ENCODE data around the gene ACOXL. TPM values are rescaled to one million over a fixed set of nuclear protein-coding genes. Genes with fewer than 3 reads are reported as not detected.

ACOXL gene
- total and polyA plus RNA-seq, 5 donors from 2014 or later = 0.17 TPM; not detected in 4

DNA sequence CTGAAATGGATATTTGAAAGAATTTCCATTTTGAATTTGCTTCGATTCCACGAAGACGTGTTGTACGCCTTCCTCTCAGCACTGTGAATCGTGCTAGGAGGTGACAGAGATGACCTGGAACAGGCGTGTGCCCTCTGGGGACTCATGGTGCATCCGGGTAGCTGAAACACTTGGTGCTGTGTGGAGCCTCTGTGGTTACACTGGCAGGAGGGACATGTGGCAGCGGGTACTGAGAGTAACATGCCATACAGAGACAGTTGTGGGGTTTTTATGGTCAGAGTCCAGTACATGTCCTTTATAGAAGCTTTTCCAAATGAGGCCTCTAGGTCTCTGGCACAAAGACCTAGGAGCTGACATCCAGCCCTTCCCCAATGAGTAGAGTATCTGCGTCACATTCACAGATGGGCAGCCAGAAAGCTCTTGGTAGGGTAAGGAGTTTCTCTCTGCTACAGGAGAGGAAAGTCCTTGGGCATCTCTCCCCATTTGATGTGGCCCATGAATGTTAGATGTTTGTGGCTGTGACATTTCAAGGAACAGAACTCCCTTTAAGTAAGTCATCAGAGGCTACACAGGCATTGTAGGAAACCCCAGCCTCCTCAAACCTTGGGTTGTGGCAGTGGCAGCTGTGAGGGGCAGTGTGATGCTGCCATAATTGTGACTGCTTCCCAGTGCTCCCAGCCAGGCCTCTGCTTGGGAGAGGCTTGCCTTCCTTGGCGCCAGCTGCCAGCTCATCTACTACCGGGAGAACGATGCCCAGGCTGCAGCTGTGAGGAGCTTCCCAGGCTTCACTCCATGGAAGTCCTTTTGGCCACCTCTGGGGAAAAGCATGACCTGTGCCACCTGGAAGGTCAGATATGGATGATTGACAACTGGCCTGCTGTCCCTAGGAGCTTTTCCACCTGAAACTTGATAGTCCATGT is 80.6 kb downstream of the ACOXL start:
- H3K4me1 ChIP-seq (ENCODE audit: control insufficient read depth, insufficient read depth, low read length, poor library complexity, severe bottlenecking) = peaks cover 5% of the 10 kb centered on the region
- DNase-seq = no peak
- Mint-ChIP-seq H3K4me3 (no peak overlapping the region), H3K36me3 (no peaks in the 10 kb centered on the region), H3K27me3 (peaks cover 11% of the 10 kb centered on the region), H3K4me1 (peaks cover 2 to 10% (median 7%) of the 10 kb centered on the region in 4 donors), H3K9me3 (no peaks in the 10 kb centered on the region), H3K27ac (peak overlapping the region in 1 of 3 donors; percentile 42)
- H3K36me3 ChIP-seq (ENCODE audit: control insufficient read depth, insufficient read depth, low read length) = no peaks in the 10 kb centered on the region
- no peak overlapping the region for H3K27ac ChIP-seq (ENCODE audit: insufficient read depth, low read length, poor library complexity, severe bottlenecking)
- no peaks in the 10 kb centered on the region for H3K9me3 ChIP-seq (ENCODE audit: control insufficient read depth in 2 of 2, low read length in 2 of 2)
- ATAC-seq (ENCODE audit: low read depth in 2 of 2) = no peak
- H3K4me3 ChIP-seq (ENCODE audit: low read depth, low read length) = no peak overlapping the region
- H3K27me3 ChIP-seq (ENCODE audit: control insufficient read depth, insufficient read depth, low read length) = peaks cover 2% of the 10 kb centered on the region

DNA sequence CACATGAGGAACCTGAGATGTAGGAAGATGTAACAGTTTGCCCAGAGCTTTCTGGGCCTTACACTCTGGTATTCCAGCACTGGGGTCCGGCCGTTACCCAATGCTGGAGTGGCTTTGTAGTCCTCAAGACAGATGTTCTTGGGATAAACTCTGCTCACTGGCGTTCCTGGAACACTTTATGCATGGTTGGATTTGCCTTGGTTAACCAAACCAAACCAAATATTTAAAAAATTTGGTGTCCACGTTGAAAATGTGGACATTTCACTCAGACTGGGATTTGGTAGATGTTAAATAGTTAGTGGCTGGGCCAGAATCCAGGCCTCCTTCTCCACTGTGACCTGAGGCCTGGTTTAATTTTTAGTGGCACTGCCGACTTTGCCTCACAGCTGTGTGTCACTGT is 81.5 kb downstream of the ACOXL start:
- Histone ChIP-seq H3K36me3 (ENCODE audit: control insufficient read depth, insufficient read depth, low read length) (no peaks in the 10 kb centered on the region), H3K4me1 (ENCODE audit: control insufficient read depth, insufficient read depth, low read length, poor library complexity, severe bottlenecking) (peaks cover 5% of the 10 kb centered on the region), H3K27me3 (ENCODE audit: control insufficient read depth, insufficient read depth, low read length) (peaks cover 2% of the 10 kb centered on the region), H3K9me3 (ENCODE audit: control insufficient read depth in 2 of 2, low read length in 2 of 2) (no peaks in the 10 kb centered on the region), H3K27ac (ENCODE audit: insufficient read depth, low read length, poor library complexity, severe bottlenecking) (no peak overlapping the region), H3K4me3 (ENCODE audit: low read depth, low read length) (no peak overlapping the region)
- DNase-seq (no peak), ATAC-seq (ENCODE audit: low read depth in 2 of 2) (no peak)
- H3K4me3 Mint-ChIP-seq = no peak overlapping the region
- no peaks in the 10 kb centered on the region for H3K36me3 Mint-ChIP-seq
- no peak overlapping the region for H3K27ac Mint-ChIP-seq
- H3K9me3 Mint-ChIP-seq = no peaks in the 10 kb centered on the region
- peaks cover 2 to 10% (median 7%) of the 10 kb centered on the region in 4 donors for H3K4me1 Mint-ChIP-seq
- peaks cover 7% of the 10 kb centered on the region for H3K27me3 Mint-ChIP-seq

DNA sequence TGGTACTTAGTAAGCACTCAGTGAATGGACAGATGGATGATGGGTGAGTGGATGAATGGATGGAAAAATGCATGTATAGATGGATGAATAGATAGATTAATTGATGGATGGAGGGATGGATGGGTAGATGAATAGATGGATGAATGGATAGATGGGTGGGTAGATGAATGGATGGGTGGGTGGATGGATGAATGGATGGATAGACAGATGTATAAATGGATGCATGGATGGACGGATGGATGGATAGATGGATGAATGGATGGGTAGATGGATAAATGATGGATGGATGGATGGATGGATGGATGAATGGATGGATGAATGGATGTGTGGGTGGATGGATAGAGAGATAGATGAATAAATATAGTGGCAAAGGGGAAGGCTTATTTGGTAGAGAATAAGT is 83.6 kb downstream of the ACOXL start:
- Mint-ChIP-seq H3K4me1 (peaks cover 4 to 10% (median 8%) of the 10 kb centered on the region in 4 donors), H3K4me3 (no peak overlapping the region), H3K27ac (no peak overlapping the region), H3K9me3 (no peaks in the 10 kb centered on the region), H3K27me3 (peaks cover 15% of the 10 kb centered on the region), H3K36me3 (no peaks in the 10 kb centered on the region)
- Histone ChIP-seq H3K36me3 (ENCODE audit: control insufficient read depth, insufficient read depth, low read length) (no peaks in the 10 kb centered on the region), H3K9me3 (ENCODE audit: control insufficient read depth in 2 of 2, low read length in 2 of 2) (no peaks in the 10 kb centered on the region), H3K4me3 (ENCODE audit: low read depth, low read length) (no peak overlapping the region), H3K27me3 (ENCODE audit: control insufficient read depth, insufficient read depth, low read length) (peaks cover 6% of the 10 kb centered on the region), H3K4me1 (ENCODE audit: control insufficient read depth, insufficient read depth, low read length, poor library complexity, severe bottlenecking) (peaks cover 5% of the 10 kb centered on the region), H3K27ac (ENCODE audit: insufficient read depth, low read length, poor library complexity, severe bottlenecking) (no peak overlapping the region)
- ATAC-seq (ENCODE audit: low read depth in 2 of 2) (no peak), DNase-seq (no peak)

DNA sequence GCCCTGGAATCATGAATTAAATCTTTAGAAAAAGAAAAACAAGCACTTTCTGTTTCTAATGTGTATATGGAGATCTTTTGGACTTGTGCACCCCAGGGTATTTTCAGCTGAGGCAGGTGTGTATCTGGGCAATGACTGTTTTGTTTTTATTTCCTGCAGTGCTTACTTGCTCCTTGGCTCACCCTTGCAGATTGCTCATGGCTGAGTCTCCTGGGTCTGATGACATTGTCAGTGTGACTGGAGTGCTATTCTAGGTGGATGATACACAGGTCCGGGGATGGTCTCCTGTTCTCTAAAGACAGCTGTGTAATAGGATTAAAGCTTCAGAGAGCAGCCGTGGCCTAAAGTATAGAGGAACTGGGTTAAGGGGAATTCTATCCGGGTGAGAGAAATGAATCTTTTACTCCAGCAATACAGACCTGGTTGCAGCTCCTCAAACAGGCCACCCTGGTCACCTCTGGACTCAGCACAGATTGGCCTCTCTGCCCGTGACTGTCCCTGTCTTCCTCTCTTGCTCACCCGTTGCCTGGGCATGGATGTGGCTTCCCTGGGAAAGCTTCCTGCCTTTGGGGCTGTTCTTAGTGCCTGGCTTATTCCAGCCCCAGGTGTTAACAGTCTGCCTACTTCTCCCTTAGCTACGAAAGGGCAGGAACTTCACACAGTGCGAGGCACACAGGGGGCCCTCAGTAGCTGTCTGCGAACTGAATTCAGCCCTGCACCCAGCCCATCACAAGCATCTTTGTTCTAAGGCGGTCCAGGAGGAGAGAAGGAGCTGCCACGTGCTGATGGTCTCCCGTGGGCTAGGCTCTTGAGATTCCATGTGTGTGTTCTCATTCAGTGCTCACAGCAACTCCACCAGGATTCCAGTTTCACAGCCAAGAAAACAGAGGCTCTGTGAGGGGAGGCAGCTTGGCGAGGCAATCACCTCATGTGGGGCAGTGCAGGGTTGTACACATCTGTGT is 84.3 kb downstream of the ACOXL start:
- no peak for DNase-seq
- no peak overlapping the region for H3K4me3 Mint-ChIP-seq
- no peaks in the 10 kb centered on the region for H3K36me3 Mint-ChIP-seq
- peaks cover 4 to 9% (median 7%) of the 10 kb centered on the region in 4 donors for H3K4me1 Mint-ChIP-seq
- H3K9me3 Mint-ChIP-seq = no peaks in the 10 kb centered on the region
- no peak overlapping the region for H3K27ac ChIP-seq (ENCODE audit: insufficient read depth, low read length, poor library complexity, severe bottlenecking)
- ATAC-seq (ENCODE audit: low read depth in 2 of 2) = peak in 1 of 2 donors; percentile 24
- no peak overlapping the region for H3K4me3 ChIP-seq (ENCODE audit: low read depth, low read length)
- peaks cover 3% of the 10 kb centered on the region for H3K4me1 ChIP-seq (ENCODE audit: control insufficient read depth, insufficient read depth, low read length, poor library complexity, severe bottlenecking)
- H3K36me3 ChIP-seq (ENCODE audit: control insufficient read depth, insufficient read depth, low read length) = no peaks in the 10 kb centered on the region
- peaks cover 18% of the 10 kb centered on the region for H3K27me3 Mint-ChIP-seq
- no peak overlapping the region for H3K27ac Mint-ChIP-seq
- no peaks in the 10 kb centered on the region for H3K9me3 ChIP-seq (ENCODE audit: control insufficient read depth in 2 of 2, low read length in 2 of 2)
- peaks cover 7% of the 10 kb centered on the region for H3K27me3 ChIP-seq (ENCODE audit: control insufficient read depth, insufficient read depth, low read length)

DNA sequence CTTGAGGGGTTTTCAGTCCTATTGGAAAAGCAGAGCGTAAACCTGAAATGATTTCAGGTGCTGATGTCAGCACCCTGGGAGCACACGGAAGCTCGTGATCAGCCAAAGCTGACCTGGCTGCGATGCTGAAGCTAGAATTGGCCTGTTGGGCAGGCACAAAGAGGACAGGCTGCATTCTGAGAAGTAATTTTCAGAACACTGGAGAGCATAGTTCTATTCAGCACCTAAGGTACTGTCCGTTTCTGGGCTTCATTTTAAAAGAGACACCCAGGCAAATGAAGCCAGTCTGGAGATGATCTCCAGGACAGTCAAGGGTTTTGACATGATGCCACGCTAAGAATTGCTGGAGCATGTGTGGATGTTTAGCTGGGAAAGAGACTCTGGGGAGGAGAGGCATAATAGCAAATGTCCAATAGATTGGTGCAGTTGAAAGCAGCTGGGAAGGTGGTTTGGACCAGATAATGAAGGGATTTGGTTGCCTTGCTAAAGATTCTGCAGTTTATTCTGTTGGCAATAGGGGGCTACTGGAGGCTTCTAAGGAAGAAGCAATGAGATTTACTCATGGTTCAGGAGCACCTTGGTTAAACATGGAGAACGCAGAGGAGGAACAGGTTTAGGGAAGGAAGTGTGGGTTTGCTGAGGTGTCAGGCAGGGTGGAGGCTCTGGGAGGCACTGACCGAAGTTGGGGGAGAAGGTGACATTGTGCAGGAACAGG is 86.6 kb downstream of the ACOXL start:
- Histone ChIP-seq H3K36me3 (ENCODE audit: control insufficient read depth, insufficient read depth, low read length) (no peaks in the 10 kb centered on the region), H3K4me3 (ENCODE audit: low read depth, low read length) (no peak overlapping the region), H3K27me3 (ENCODE audit: control insufficient read depth, insufficient read depth, low read length) (peaks cover 7% of the 10 kb centered on the region), H3K27ac (ENCODE audit: insufficient read depth, low read length, poor library complexity, severe bottlenecking) (no peak overlapping the region), H3K9me3 (ENCODE audit: control insufficient read depth in 2 of 2, low read length in 2 of 2) (no peaks in the 10 kb centered on the region), H3K4me1 (ENCODE audit: control insufficient read depth, insufficient read depth, low read length, poor library complexity, severe bottlenecking) (no peaks in the 10 kb centered on the region)
- DNase-seq = no peak
- no peak for ATAC-seq (ENCODE audit: low read depth in 2 of 2)
- H3K36me3 Mint-ChIP-seq = peaks cover 4% of the 10 kb centered on the region
- H3K4me1 Mint-ChIP-seq = peaks cover 0 to 3% (median under 1%) of the 10 kb centered on the region in 4 donors
- peaks cover 0 to 4% (median 2%) of the 10 kb centered on the region in 7 donors for H3K9me3 Mint-ChIP-seq
- H3K4me3 Mint-ChIP-seq = no peak overlapping the region
- peak overlapping the region in 1 of 3 donors; percentile 18 for H3K27ac Mint-ChIP-seq
- H3K27me3 Mint-ChIP-seq = peaks cover 24% of the 10 kb centered on the region

DNA sequence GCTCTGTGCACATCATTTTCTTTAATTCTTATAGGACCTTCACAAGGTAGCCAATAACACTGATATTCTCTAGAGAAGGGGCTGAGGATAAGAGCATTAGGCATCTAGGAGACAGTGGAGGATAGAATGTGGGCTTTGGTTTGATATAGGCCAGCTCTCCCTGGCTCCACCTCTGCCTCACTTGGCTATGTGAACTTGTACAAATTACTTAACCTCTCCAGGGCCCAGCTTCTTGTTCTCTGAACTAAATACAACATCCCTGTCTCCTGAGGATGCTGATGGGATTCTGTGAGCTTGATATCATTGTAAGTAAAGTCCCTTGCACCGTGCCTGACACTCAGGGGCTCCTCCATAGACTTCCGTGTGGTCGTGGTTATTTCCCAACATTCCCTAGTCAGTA is 87.3 kb downstream of the ACOXL start:
- Mint-ChIP-seq H3K4me1 (peaks cover 0 to 3% (median under 1%) of the 10 kb centered on the region in 4 donors), H3K4me3 (no peak overlapping the region), H3K27me3 (peaks cover 28% of the 10 kb centered on the region), H3K36me3 (peaks cover 4% of the 10 kb centered on the region), H3K27ac (peak overlapping the region in 1 of 3 donors; percentile 72), H3K9me3 (peaks cover 0 to 12% (median 2%) of the 10 kb centered on the region in 7 donors)
- Histone ChIP-seq H3K27ac (ENCODE audit: insufficient read depth, low read length, poor library complexity, severe bottlenecking) (no peak overlapping the region), H3K4me1 (ENCODE audit: control insufficient read depth, insufficient read depth, low read length, poor library complexity, severe bottlenecking) (no peaks in the 10 kb centered on the region), H3K9me3 (ENCODE audit: control insufficient read depth in 2 of 2, low read length in 2 of 2) (peaks cover 4 to 7% of the 10 kb centered on the region in 2 experiments), H3K4me3 (ENCODE audit: low read depth, low read length) (no peak overlapping the region), H3K27me3 (ENCODE audit: control insufficient read depth, insufficient read depth, low read length) (peaks cover 9% of the 10 kb centered on the region), H3K36me3 (ENCODE audit: control insufficient read depth, insufficient read depth, low read length) (no peaks in the 10 kb centered on the region)
- no peak for DNase-seq
- ATAC-seq (ENCODE audit: low read depth in 2 of 2) = no peak

DNA sequence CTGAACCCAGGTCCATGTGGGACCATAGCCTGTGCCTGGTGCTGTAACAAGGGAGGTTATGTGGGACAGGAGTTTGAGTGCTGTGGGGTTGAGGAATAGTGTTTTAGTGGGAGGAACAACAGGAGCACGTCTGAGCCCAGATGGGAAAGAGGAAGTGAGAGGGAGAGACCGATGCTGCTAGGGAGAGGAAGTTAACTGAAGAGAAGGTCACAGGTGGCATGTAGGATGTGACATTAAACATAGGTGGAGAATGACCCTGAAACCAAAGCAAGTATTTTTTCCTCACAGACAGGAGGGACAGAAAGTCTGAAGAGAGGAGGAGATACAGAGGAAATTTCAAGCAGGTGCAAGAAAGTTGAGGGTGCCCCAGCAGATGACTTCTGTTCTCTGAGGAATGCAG is 87.8 kb downstream of the ACOXL start:
- DNase-seq (no peak), ATAC-seq (ENCODE audit: low read depth in 2 of 2) (no peak)
- Histone ChIP-seq H3K27ac (ENCODE audit: insufficient read depth, low read length, poor library complexity, severe bottlenecking) (no peak overlapping the region), H3K27me3 (ENCODE audit: control insufficient read depth, insufficient read depth, low read length) (peaks cover 9% of the 10 kb centered on the region), H3K4me1 (ENCODE audit: control insufficient read depth, insufficient read depth, low read length, poor library complexity, severe bottlenecking) (no peaks in the 10 kb centered on the region), H3K4me3 (ENCODE audit: low read depth, low read length) (no peak overlapping the region), H3K9me3 (ENCODE audit: control insufficient read depth in 2 of 2, low read length in 2 of 2) (peaks cover 8 to 11% of the 10 kb centered on the region in 2 experiments), H3K36me3 (ENCODE audit: control insufficient read depth, insufficient read depth, low read length) (no peaks in the 10 kb centered on the region)
- Mint-ChIP-seq H3K9me3 (peaks cover 0 to 16% (median 2%) of the 10 kb centered on the region in 7 donors), H3K27me3 (peaks cover 32% of the 10 kb centered on the region), H3K4me1 (peaks cover 0 to 3% (median under 1%) of the 10 kb centered on the region in 4 donors), H3K36me3 (peaks cover 4% of the 10 kb centered on the region), H3K4me3 (no peak overlapping the region), H3K27ac (peak overlapping the region in 1 of 3 donors; percentile 72)
